ENCODE measurements around the gene S100PBP.

- TF ChIP-seq CTCF (IDR thresholded peaks at IDR 0.05) (no peak), POLR2A (IDR thresholded peaks at IDR 0.05; ENCODE audit: low read depth) (no peak), POLR2AphosphoS5 (IDR thresholded peaks at IDR 0.05) (no peak), EP300 (IDR thresholded peaks at IDR 0.05) (no peak)
These were observed 1.5 kb downstream of the S100PBP start for GRCh38 chr1:32818804-32819541.

Measured in esophagus muscularis mucosa (tissue), 4 donors.